Epithelial cell of prostate (primary cell): Measurements from ENCODE around the gene KIAA1328.
"Not testable (repeated sequence)": the region's sequence is repeated elsewhere in the genome, so short reads cannot be mapped to it uniquely, and the experiment has no call there.

Experiments used
- DNase-seq: peaks from one replicate; pipeline ENCODE4 v3.0.0-alpha.2; 2011; ENCODE audit warnings: low read depth, low spot score
- H3K27ac ChIP-seq: fragments of 450-650 bp; 2 replicates; pipeline ENCODE4 v1.5.1; 2017; ENCODE audit warnings: mild to moderate bottlenecking

KIAA1328 gene

GRCh38 chr18:36873826-36874225 lies 44.9 kb downstream of the KIAA1328 start:
- not testable (repeated sequence) for H3K27ac ChIP-seq, DNase-seq

- DNase-seq, H3K27ac ChIP-seq: not testable (repeated sequence)
These were observed 50.9 kb downstream of the KIAA1328 start for GRCh38 chr18:36879796-36880195.

- no peak overlapping the region for H3K27ac ChIP-seq
- no peak for DNase-seq
These were observed 57.1 kb downstream of the KIAA1328 start for GRCh38 chr18:36885981-36886380.

- H3K27ac ChIP-seq: no peak overlapping the region
- no peak for DNase-seq
These were observed 58.2 kb downstream of the KIAA1328 start for GRCh38 chr18:36887114-36887513.

GRCh38 chr18:36887864-36888263 lies 58.9 kb downstream of the KIAA1328 start:
- DNase-seq: no peak

GRCh38 chr18:36888778-36889177 lies 59.9 kb downstream of the KIAA1328 start:
- no peak for DNase-seq

More at GRCh38 chr18:36887864-36888263, 58.9 kb downstream of the KIAA1328 start:
- H3K27ac ChIP-seq: no peak overlapping the region

GRCh38 chr18:36889321-36889720 lies 60.4 kb downstream of the KIAA1328 start:
- H3K27ac ChIP-seq: no peak overlapping the region
- no peak for DNase-seq

More at GRCh38 chr18:36888778-36889177, 59.9 kb downstream of the KIAA1328 start:
- H3K27ac ChIP-seq: no peak overlapping the region

GRCh38 chr18:36889742-36890141 lies 60.8 kb downstream of the KIAA1328 start:
- H3K27ac ChIP-seq: no peak overlapping the region
- no peak for DNase-seq

GRCh38 chr18:36890598-36890997 lies 61.7 kb downstream of the KIAA1328 start:
- H3K27ac ChIP-seq: no peak overlapping the region
- no peak for DNase-seq

GRCh38 chr18:36893227-36893626 lies 64.3 kb downstream of the KIAA1328 start:
- no peak for DNase-seq
- no peak overlapping the region for H3K27ac ChIP-seq

- DNase-seq: no peak
These were observed 66.7 kb downstream of the KIAA1328 start for GRCh38 chr18:36895606-36896005.

GRCh38 chr18:36897253-36897652 lies 68.3 kb downstream of the KIAA1328 start:
- DNase-seq: no peak
- H3K27ac ChIP-seq: no peak overlapping the region

More at GRCh38 chr18:36895606-36896005, 66.7 kb downstream of the KIAA1328 start:
- H3K27ac ChIP-seq: no peak overlapping the region

GRCh38 chr18:36899289-36899688 lies 70.4 kb downstream of the KIAA1328 start:
- no peak for DNase-seq
- H3K27ac ChIP-seq: no peak overlapping the region

- DNase-seq: no peak
- no peak overlapping the region for H3K27ac ChIP-seq
These were observed 71.5 kb downstream of the KIAA1328 start for GRCh38 chr18:36900466-36900865.

GRCh38 chr18:36901277-36901701 lies 72.4 kb downstream of the KIAA1328 start:
- no peak overlapping the region for H3K27ac ChIP-seq
- no peak for DNase-seq

GRCh38 chr18:36903215-36903928 lies 74.4 kb downstream of the KIAA1328 start:
- no peak overlapping the region for H3K27ac ChIP-seq
- DNase-seq: no peak

GRCh38 chr18:36905571-36905970 lies 76.6 kb downstream of the KIAA1328 start:
- H3K27ac ChIP-seq: no peak overlapping the region
- DNase-seq: no peak

GRCh38 chr18:36909282-36909681 lies 80.4 kb downstream of the KIAA1328 start:
- not testable (repeated sequence) for DNase-seq, H3K27ac ChIP-seq

GRCh38 chr18:36912887-36913286 lies 84.0 kb downstream of the KIAA1328 start:
- no peak overlapping the region for H3K27ac ChIP-seq
- no peak for DNase-seq

- DNase-seq: no peak
These were observed 89.0 kb downstream of the KIAA1328 start for GRCh38 chr18:36917907-36918306.

GRCh38 chr18:36929601-36930000 lies 100.7 kb downstream of the KIAA1328 start:
- no peak overlapping the region for H3K27ac ChIP-seq
- no peak for DNase-seq

More at GRCh38 chr18:36917907-36918306, 89.0 kb downstream of the KIAA1328 start:
- H3K27ac ChIP-seq: no peak overlapping the region

- no peak for DNase-seq
- H3K27ac ChIP-seq: no peak overlapping the region
These were observed 102.2 kb downstream of the KIAA1328 start for GRCh38 chr18:36931106-36931505.
